ENCODE measurements around the gene RUNX2. TPM values are rescaled to one million over a fixed set of nuclear protein-coding genes. Genes with fewer than 3 reads are reported as not detected.
A peak's percentile ranks its signal among the peaks of the same experiment; 100 is the strongest.

The RUNX2 gene
- total RNA-seq, 1 donor from 2014 or later = 26.1 TPM

DNA sequence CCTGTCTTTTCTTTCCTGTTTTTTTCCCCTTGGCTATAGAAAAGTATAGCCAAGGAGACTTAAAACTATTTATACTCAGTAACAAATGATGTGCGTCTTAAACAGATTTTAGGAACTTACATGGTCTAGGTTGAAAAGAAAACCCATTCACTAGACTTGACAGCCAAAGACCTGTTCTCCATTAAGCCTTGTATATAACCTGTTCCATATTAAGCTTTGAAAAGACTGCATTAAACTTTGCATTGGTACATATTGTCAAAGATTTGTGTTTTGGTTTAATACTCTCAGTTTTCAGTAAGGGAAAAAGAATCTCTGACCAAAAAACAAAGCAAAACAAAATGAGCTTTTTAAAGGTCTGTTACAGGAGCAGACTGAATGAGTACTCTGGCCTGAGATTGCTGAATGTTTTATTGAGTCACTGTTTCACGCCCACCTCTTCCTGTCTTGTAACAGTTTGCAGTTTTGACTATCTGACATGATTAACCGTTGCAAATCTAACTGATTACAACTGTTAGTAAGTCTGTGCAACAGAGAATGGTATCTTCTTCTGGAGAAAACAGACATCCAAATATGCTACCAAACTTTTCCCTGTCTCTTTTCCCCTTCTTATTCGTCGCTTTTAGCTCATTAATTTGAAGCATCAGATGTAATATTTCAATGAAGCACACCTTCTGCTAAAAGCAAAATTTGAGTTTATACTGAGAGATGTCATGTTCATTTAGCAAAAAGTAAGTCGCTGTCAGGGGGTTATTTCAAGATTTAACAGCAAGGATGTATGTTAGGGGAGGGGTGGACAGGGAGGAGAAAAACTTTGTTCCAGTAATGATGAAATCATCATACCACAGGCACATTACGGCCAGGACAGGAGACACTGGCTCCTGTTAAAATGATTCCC, 108.7 kb downstream of the RUNX2 start:
- Histone ChIP-seq H3K27ac (ENCODE audit: low read depth, low read length) (peak overlapping the region; percentile 76), H3K36me3 (ENCODE audit: insufficient read depth, low read length) (peaks cover 23% of the 10 kb centered on the region), H4K20me1 (ENCODE audit: insufficient read depth, low read length) (no peaks in the 10 kb centered on the region), H3K9me3 (ENCODE audit: insufficient read depth, low read depth, low read length) (no peaks in the 10 kb centered on the region), H3K9ac (ENCODE audit: low read length) (peak overlapping the region; percentile 56), H3K4me3 (ENCODE audit: insufficient read depth, low read depth, low read length) (peak overlapping the region; percentile 11), H2AFZ (ENCODE audit: low read depth, low read length) (no peak overlapping the region), H3K79me2 (ENCODE audit: insufficient read depth, low read length) (peaks cover 40% of the 10 kb centered on the region), H3K4me1 (ENCODE audit: insufficient read depth, low read length) (peaks cover 48% of the 10 kb centered on the region), H3K27me3 (ENCODE audit: insufficient read depth, low read length) (no peaks in the 10 kb centered on the region), H3K4me2 (ENCODE audit: low read length) (peak overlapping the region; percentile 77)
- peak; percentile 99 for FAIRE-seq
- peak; percentile 92 for DNase-seq (ENCODE audit: low read depth)
- Mint-ChIP-seq H3K27me3 (ENCODE audit: low read depth, unreplicated experiment) (no peaks in the 10 kb centered on the region), H3K4me3 (ENCODE audit: unreplicated experiment) (peak overlapping the region; percentile 78), H3K36me3 (ENCODE audit: low read depth, unreplicated experiment) (peaks cover 9% of the 10 kb centered on the region), H3K9me3 (ENCODE audit: unreplicated experiment) (no peaks in the 10 kb centered on the region), H3K27ac (ENCODE audit: unreplicated experiment) (peak overlapping the region; percentile 96), H3K4me1 (ENCODE audit: low read depth, unreplicated experiment) (peaks cover 60% of the 10 kb centered on the region)
- no peak for TF ChIP-seq EZH2 (IDR thresholded peaks at IDR 0.05; ENCODE audit: insufficient read depth, low read length)
- no peak for TF ChIP-seq CTCF (IDR thresholded peaks at IDR 0.05; ENCODE audit: insufficient read depth, low read depth, low read length)

- H3K9me3 ChIP-seq (ENCODE audit: insufficient read depth, low read depth, low read length) = no peaks in the 10 kb centered on the region
- H3K27ac ChIP-seq (ENCODE audit: low read depth, low read length) = peak overlapping the region; percentile 76
- H4K20me1 ChIP-seq (ENCODE audit: insufficient read depth, low read length) = no peaks in the 10 kb centered on the region
- Mint-ChIP-seq H3K4me3 (ENCODE audit: unreplicated experiment) (peak overlapping the region; percentile 15), H3K36me3 (ENCODE audit: low read depth, unreplicated experiment) (peaks cover 12% of the 10 kb centered on the region), H3K27me3 (ENCODE audit: low read depth, unreplicated experiment) (no peaks in the 10 kb centered on the region), H3K9me3 (ENCODE audit: unreplicated experiment) (no peaks in the 10 kb centered on the region), H3K4me1 (ENCODE audit: low read depth, unreplicated experiment) (peaks cover 61% of the 10 kb centered on the region), H3K27ac (ENCODE audit: unreplicated experiment) (peak overlapping the region; percentile 96)
- FAIRE-seq (peak; percentile 60), DNase-seq (ENCODE audit: low read depth) (no peak)
- TF ChIP-seq CTCF (IDR thresholded peaks at IDR 0.05; ENCODE audit: insufficient read depth, low read depth, low read length) (no peak), EZH2 (IDR thresholded peaks at IDR 0.05; ENCODE audit: insufficient read depth, low read length) (no peak)
- H3K4me2 ChIP-seq (ENCODE audit: low read length) = peak overlapping the region; percentile 77
- peak overlapping the region; percentile 11 for H3K4me3 ChIP-seq (ENCODE audit: insufficient read depth, low read depth, low read length)
- no peak overlapping the region for H2AFZ ChIP-seq (ENCODE audit: low read depth, low read length)
- H3K27me3 ChIP-seq (ENCODE audit: insufficient read depth, low read length) = no peaks in the 10 kb centered on the region
- peak overlapping the region; percentile 56 for H3K9ac ChIP-seq (ENCODE audit: low read length)
- peaks cover 19% of the 10 kb centered on the region for H3K36me3 ChIP-seq (ENCODE audit: insufficient read depth, low read length)
- peaks cover 42% of the 10 kb centered on the region for H3K79me2 ChIP-seq (ENCODE audit: insufficient read depth, low read length)
- peaks cover 48% of the 10 kb centered on the region for H3K4me1 ChIP-seq (ENCODE audit: insufficient read depth, low read length)
Observed at GRCh38 chr6:45437439-45437815, 109.3 kb downstream of the RUNX2 start.

DNA sequence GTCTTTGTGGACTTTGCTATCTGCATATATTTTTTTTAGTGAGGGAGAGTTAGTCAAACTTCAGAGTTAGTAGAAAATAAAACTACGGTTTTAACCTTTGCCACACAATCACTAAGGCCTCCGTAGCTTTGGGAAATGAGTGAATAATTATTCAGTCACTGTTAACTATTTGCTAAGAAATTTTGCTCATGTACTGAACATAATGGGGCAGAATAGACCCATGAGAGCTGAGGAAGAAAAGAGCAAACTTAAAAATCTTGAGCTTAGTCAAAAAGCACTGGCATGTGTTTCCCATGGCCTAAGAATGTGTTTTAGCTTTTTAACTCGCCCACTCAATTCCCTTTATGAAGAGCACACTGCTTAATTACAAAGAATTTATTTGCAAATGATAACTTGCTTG, 110.0 kb downstream of the RUNX2 start:
- DNase-seq (ENCODE audit: low read depth) (no peak), FAIRE-seq (peak; percentile 66)
- Mint-ChIP-seq H3K27ac (ENCODE audit: unreplicated experiment) (peak overlapping the region; percentile 96), H3K4me3 (ENCODE audit: unreplicated experiment) (peak overlapping the region; percentile 21), H3K27me3 (ENCODE audit: low read depth, unreplicated experiment) (no peaks in the 10 kb centered on the region), H3K36me3 (ENCODE audit: low read depth, unreplicated experiment) (peaks cover 16% of the 10 kb centered on the region), H3K9me3 (ENCODE audit: unreplicated experiment) (no peaks in the 10 kb centered on the region), H3K4me1 (ENCODE audit: low read depth, unreplicated experiment) (peaks cover 62% of the 10 kb centered on the region)
- H3K4me2 ChIP-seq (ENCODE audit: low read length) = peak overlapping the region; percentile 77
- H3K9me3 ChIP-seq (ENCODE audit: insufficient read depth, low read depth, low read length) = no peaks in the 10 kb centered on the region
- peak overlapping the region; percentile 76 for H3K27ac ChIP-seq (ENCODE audit: low read depth, low read length)
- peak overlapping the region; percentile 3 for H3K4me3 ChIP-seq (ENCODE audit: insufficient read depth, low read depth, low read length)
- TF ChIP-seq EZH2 (IDR thresholded peaks at IDR 0.05; ENCODE audit: insufficient read depth, low read length) (no peak), CTCF (IDR thresholded peaks at IDR 0.05; ENCODE audit: insufficient read depth, low read depth, low read length) (no peak)
- H3K4me1 ChIP-seq (ENCODE audit: insufficient read depth, low read length) = peaks cover 43% of the 10 kb centered on the region
- peak overlapping the region; percentile 56 for H3K9ac ChIP-seq (ENCODE audit: low read length)
- H4K20me1 ChIP-seq (ENCODE audit: insufficient read depth, low read length) = no peaks in the 10 kb centered on the region
- H3K36me3 ChIP-seq (ENCODE audit: insufficient read depth, low read length) = peaks cover 19% of the 10 kb centered on the region
- H3K27me3 ChIP-seq (ENCODE audit: insufficient read depth, low read length) = no peaks in the 10 kb centered on the region
- H2AFZ ChIP-seq (ENCODE audit: low read depth, low read length) = no peak overlapping the region
- peaks cover 50% of the 10 kb centered on the region for H3K79me2 ChIP-seq (ENCODE audit: insufficient read depth, low read length)
